HG02981 (cell line): ENCODE data around the gene SOWAHC.

Experiments used
- ATAC-seq: cut with Tn5 transposase; IDR thresholded peaks from one replicate; pipeline ENCODE4 v1.9.1; 2021; ENCODE audit warnings: mild to moderate bottlenecking, moderate library complexity; ENCODE audit not compliant: unreplicated experiment

The SOWAHC gene

GRCh38 chr2:109644571-109645275 is 30.6 kb downstream of the SOWAHC start:
- no peak for ATAC-seq

DNA sequence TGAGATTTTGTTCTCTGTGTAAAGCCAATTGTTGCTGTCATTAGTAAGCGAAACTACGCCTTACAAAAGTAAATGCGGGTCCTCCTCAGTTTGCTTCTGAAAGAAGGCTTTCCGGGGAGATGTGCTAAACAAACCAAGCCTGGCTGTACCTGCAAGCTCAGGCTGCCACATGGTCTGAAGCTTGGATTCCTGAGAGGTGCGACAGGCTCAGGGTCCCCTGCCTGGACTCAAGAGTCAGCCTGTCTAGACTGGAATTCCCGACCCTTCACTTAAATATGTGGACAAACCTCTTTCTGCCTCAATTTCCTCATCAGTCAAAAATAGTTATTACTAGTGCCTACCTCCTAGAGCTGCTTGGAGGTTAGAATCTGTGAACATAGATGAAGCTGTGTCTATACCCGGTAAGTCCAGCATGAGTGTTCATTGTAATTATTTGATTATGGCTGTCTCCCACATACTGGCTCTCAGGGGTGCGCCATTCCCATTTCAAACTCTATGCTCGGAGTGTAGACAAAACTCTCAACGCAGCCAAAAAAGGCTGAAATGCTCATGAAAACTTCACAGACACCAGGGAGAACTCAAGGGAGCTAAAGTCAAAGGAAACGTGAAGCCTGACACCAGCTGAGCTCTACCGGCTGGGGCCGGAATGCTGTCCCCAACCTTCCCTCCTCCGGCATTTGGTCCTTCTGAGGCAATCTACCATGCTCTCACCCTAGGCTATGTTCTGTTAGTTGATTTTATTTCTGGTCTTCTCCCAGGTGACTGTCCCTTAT is 31.4 kb downstream of the SOWAHC start:
- ATAC-seq, result no peak

DNA sequence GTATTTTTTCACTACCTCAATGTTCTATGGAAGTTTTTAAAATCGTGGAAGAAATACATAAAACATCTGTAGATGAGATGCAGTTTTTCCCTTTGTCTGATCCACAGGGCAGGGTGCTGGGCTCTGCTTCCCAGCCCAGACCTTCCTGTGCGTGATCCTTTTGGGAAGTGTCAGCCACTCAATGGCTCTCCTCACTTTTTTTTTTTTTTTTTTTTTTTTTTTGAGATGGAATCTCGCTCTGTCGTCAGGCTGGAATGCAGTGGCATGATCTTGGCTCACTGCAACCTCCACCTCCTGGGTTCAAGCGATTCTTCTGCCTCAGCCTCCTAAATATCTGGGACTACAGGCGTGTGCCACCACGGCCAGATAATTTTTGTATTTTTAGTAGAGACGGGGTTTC is 32.8 kb downstream of the SOWAHC start:
- ATAC-seq, result no peak

DNA sequence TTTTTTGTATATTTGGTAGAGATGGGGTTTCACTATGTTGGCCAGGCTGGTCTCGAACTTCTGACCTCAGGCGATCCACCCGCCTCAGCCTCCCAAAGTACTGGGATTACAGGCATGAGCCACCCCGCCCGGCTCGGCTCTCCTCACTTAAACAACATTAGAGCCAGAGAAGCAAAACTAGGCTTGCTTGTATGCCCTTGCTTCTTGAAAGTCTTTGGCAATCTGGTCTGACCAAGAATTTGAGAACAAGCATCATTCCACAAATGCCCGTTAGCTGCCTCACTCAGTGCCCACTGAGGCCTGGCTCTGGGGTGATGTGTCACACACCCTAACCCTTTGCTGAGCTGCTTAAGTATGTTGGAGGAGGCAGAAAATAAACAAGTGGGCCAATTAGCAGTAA is 33.5 kb downstream of the SOWAHC start:
- ATAC-seq, result no peak

DNA sequence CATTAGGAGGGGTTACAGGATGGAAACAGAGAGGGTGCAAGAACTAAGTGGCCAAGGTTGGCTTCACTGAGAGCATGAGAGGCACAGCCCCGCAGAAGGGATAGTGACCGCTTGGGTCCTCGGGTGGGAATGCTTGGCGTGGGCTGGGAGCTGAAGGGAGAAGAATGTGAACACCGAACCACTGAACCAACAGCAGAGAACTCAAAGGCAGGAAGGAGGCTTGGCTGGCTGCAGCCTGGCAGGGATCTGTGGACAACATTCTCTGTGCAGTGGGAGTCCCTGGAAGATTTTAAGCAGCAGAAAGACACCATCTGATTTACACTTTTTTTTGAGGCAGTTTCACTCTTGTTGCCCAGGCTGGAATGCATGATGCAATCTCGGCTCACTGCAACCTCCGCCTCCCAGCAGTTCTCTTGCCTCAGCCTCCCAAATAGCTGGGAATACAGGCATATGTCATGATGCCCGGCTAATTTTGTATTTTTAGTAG is 33.9 kb downstream of the SOWAHC start:
- ATAC-seq, result no peak

GRCh38 chr2:109649736-109650695 is 35.9 kb downstream of the SOWAHC start:
- no peak for ATAC-seq

DNA sequence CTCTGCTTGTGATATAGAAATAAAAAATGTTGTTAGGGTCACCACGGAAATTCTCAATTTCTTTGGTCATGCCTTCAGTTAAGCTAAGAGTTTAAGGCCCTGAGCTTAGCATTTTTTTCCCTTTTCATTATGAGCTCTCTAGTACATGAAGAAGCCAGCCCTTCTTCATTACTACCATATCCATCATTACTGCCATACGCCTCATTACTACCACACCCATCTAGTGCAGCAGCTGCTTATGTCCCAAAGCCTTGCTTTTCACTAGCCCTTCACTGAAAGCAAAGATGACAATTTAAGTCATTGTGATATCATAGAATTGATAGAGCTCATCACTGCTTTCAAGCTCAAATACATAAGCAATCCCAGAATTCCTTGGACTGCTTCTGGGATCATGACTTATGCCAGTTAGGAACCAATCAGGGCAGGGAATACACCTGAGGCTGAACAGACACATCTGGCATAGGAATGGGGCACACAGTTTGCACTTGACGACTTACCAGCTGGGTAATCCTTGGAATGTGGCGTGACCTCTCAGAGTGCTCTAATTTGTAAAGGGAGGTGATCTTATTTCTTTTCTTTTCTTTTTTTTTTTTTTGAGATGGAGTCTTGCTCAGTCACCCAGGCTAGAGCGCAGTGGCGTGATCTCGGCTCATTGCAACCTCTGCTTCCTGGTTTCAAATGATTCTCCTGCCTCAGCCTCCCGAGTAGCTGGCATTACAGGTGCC is 40.3 kb downstream of the SOWAHC start:
- no peak for ATAC-seq

DNA sequence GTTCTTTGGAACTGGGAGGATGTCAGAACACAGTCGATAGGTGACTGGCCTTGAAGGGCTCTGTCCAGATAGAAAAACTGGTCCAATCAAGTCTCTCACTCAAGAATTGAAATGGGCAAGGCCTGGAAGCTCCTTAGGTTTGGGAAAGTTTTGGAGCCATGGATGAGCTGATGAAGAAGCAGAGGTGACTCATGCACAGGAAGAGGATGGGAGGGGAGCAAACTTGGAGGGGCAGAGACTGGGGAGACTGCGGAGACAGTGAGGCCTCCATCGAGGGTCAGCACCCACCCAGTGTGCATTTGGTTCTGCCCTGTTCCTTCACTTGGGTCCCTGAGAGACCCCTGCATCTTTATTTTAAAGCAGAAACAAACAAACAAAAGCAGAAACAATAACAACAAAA is 41.1 kb downstream of the SOWAHC start:
- ATAC-seq, result no peak

DNA sequence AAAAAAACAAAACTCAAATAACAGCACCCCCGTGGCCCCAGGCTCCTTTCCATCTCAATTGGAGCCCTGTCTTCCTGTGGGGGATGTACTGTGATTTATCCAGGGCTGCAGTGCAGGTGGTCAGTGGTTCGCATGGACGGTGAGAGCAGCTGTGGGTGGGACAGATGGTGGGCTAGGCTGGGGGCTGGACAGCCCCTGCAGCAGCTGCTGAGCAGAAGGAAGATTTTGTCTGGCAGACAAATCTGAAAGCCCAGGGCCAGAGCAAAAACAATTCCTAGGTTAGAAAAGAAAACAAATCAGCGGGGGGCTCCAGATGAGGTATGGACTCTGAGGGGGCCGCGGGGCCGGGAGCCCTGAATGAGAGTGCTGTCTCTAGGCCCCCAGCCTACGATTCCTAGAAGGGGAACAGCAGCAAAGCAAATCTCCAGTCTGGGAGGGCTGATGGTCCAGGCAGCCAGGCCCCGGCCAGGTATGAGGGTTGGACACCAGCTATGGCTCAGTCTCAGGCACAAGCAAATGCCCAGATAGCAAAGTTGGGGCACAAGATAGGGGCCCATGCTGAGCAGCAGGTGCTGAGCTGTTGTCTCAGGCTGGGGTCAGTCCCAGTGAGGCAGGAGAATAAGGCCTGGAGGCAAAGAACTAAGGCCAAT is 45.4 kb downstream of the SOWAHC start:
- no peak for ATAC-seq

DNA sequence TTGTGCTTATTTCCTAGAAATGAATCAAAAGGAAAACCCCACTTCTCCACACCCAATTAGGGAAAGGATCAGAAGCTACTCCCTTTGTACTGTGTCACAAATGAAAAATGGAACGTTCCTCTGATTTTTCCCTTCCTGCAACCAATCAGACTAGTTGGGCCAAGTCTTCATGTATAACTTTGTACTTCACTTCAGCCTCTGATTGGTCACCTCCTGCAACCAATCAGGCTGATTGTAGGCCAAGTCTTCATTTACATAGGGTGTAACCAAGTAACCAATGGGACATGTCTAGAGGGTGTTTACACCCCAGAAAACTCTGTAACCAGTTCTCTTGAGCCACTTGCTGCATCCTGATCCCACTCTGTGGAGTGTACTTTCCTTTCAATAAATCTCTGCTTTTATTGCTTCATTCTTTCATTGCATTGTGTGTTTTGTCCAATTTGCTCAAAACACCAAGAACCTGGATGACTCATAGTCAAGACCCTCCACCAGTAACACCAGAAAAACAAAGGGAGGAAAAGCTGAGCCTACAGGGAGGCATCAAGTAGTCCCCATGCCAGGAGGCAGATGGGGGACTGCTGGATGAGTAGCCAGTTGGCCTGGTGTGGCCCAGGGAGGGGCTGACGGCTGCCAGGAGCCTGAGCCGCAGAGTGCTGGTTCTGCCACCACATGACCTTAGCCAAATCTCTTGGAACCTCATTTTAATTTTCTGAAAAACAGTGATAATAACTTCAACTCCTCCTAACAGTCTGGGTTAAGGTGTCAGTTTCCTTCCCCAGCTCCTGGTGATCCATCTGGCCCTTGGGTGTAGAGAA is 46.1 kb downstream of the SOWAHC start:
- ATAC-seq, result no peak

- no peak for ATAC-seq
Observed at GRCh38 chr2:109662889-109663288, 48.7 kb downstream of the SOWAHC start.

DNA sequence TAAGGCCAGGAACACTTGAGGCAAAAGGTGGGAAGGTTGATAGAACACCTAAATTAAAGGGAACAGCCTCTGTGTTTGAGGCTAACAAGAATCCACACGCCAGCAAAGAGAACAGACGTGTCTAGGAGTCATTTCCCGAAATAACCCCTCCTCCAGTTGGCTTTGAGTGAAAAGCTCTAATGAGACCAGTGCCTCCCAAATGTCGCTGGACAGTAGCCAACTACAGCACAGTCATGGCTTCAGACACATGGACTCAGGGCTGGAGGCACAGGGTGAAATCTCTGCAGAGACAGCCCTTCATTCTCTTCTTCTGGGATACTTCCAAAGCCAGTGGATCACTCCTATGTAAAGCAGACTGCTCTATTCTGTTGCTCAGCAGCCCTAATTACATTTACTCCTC is 49.6 kb downstream of the SOWAHC start:
- no peak for ATAC-seq

- no peak for ATAC-seq
Observed at GRCh38 chr2:109666466-109666865, 52.3 kb downstream of the SOWAHC start.
